Esophagus squamous epithelium (tissue), 4 donors: Measurements from ENCODE around the gene PLPP4.

Experiments
- CTCF ChIP-seq, 6 experiments: fragments of 450-650 bp in 4 of 6; fragments of 200-600 bp in 2 of 6; sonication (generic) in 2 of 6; IDR thresholded peaks; one replicate each; pipeline ENCODE4 v1.5.1; 2016 to 2019; ENCODE audit warnings: antibody characterized with exemption in 6 of 6, mild to moderate bottlenecking in 4 of 6, moderate library complexity in 4 of 6
- POLR2A ChIP-seq, 4 donors: fragments of 450-650 bp; IDR thresholded peaks; one replicate each; pipeline ENCODE4 v1.6.1; 2017; ENCODE audit warnings: antibody characterized with exemption in 4 of 4, mild to moderate bottlenecking in 4 of 4, moderate library complexity in 3 of 4

- TF ChIP-seq CTCF (IDR thresholded peaks at IDR 0.05) (no peak), POLR2A (IDR thresholded peaks at IDR 0.05) (no peak)
Observed at GRCh38 chr10:120508966-120509365, 51.9 kb downstream of the PLPP4 start.
